ENCODE measurements around the gene CHIC1.

GRCh38 chrX:73562984-73563737 lies at the start of gene CHIC1:
- TF ChIP-seq EZH2 (IDR thresholded peaks at IDR 0.05) (no peak), EZH2phosphoT487 (IDR thresholded peaks at IDR 0.05) (no peak)
- TF ChIP-seq, protein P1, sequence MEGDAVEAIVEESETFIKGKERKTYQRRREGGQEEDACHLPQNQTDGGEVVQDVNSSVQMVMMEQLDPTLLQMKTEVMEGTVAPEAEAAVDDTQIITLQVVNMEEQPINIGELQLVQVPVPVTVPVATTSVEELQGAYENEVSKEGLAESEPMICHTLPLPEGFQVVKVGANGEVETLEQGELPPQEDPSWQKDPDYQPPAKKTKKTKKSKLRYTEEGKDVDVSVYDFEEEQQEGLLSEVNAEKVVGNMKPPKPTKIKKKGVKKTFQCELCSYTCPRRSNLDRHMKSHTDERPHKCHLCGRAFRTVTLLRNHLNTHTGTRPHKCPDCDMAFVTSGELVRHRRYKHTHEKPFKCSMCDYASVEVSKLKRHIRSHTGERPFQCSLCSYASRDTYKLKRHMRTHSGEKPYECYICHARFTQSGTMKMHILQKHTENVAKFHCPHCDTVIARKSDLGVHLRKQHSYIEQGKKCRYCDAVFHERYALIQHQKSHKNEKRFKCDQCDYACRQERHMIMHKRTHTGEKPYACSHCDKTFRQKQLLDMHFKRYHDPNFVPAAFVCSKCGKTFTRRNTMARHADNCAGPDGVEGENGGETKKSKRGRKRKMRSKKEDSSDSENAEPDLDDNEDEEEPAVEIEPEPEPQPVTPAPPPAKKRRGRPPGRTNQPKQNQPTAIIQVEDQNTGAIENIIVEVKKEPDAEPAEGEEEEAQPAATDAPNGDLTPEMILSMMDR (IDR thresholded peaks at IDR 0.05) = no peak

Measured in neural progenitor cell (in vitro differentiated cells).